Measurements from ENCODE around the gene USP47.

Gene USP47

GRCh38 chr11:11894486-11894885, 52.7 kb downstream of the USP47 start:
- TF ChIP-seq CTCF (IDR thresholded peaks at IDR 0.05) = no peak
- no peak for TF ChIP-seq ZFX (IDR thresholded peaks at IDR 0.05; ENCODE audit: borderline replicate concordance)
- no peak overlapping the region for H3K27ac ChIP-seq

- no peak overlapping the region for H3K27ac ChIP-seq
Measured at GRCh38 chr11:11895672-11896071, 53.9 kb downstream of the USP47 start.

GRCh38 chr11:11898648-11899047, 56.9 kb downstream of the USP47 start:
- TF ChIP-seq CTCF (IDR thresholded peaks at IDR 0.05) (no peak), ZFX (IDR thresholded peaks at IDR 0.05; ENCODE audit: borderline replicate concordance) (no peak)
- H3K27ac ChIP-seq = no peak overlapping the region

More at GRCh38 chr11:11895672-11896071, 53.9 kb downstream of the USP47 start:
- TF ChIP-seq ZFX (IDR thresholded peaks at IDR 0.05; ENCODE audit: borderline replicate concordance) (no peak), CTCF (IDR thresholded peaks at IDR 0.05) (peak; percentile 22; the same call in 1 of the 2 replicates)

GRCh38 chr11:11899401-11899800, 57.6 kb downstream of the USP47 start:
- H3K27ac ChIP-seq = no peak overlapping the region
- TF ChIP-seq ZFX (IDR thresholded peaks at IDR 0.05; ENCODE audit: borderline replicate concordance) (no peak), CTCF (IDR thresholded peaks at IDR 0.05) (no peak)

GRCh38 chr11:11901929-11902328, 60.2 kb downstream of the USP47 start:
- no peak overlapping the region for H3K27ac ChIP-seq
- no peak for TF ChIP-seq CTCF (IDR thresholded peaks at IDR 0.05)
- no peak for TF ChIP-seq ZFX (IDR thresholded peaks at IDR 0.05; ENCODE audit: borderline replicate concordance)

GRCh38 chr11:11909727-11910126, 68.0 kb downstream of the USP47 start:
- no peak overlapping the region for H3K27ac ChIP-seq
- TF ChIP-seq ZFX (IDR thresholded peaks at IDR 0.05; ENCODE audit: borderline replicate concordance) = no peak
- TF ChIP-seq CTCF (IDR thresholded peaks at IDR 0.05) = no peak

GRCh38 chr11:11910541-11910940, 68.8 kb downstream of the USP47 start:
- no peak overlapping the region for H3K27ac ChIP-seq
- TF ChIP-seq CTCF (IDR thresholded peaks at IDR 0.05) = no peak
- TF ChIP-seq ZFX (IDR thresholded peaks at IDR 0.05; ENCODE audit: borderline replicate concordance) = no peak

Measured in 22Rv1 (cell line).